C4-2B (cell line): Measurements from ENCODE around the gene RASAL1.

ENCODE experiments used
- H3K27ac ChIP-seq: fragments of 450-650 bp; 2 replicates; pipeline ENCODE4 v1.5.1; 2017
- CTCF ChIP-seq: fragments of 450-650 bp; conservative IDR thresholded peaks from 2 replicates; pipeline ENCODE4 v1.5.1; 2017; ENCODE audit warnings: mild to moderate bottlenecking
- ZFX ChIP-seq: fragments of 450-650 bp; IDR thresholded peaks from 2 replicates; pipeline ENCODE4 v1.6.1; 2017

RASAL1 gene

GRCh38 chr12:113169697-113170096 lies 34.1 kb upstream of the RASAL1 start:
- no peak for TF ChIP-seq ZFX
- TF ChIP-seq CTCF, result no peak
- no peak overlapping the region for H3K27ac ChIP-seq

GRCh38 chr12:113167868-113168267 lies 32.3 kb upstream of the RASAL1 start:
- no peak overlapping the region for H3K27ac ChIP-seq
- no peak for TF ChIP-seq ZFX
- TF ChIP-seq CTCF, result no peak

- TF ChIP-seq CTCF, result no peak
- no peak overlapping the region for H3K27ac ChIP-seq
Measured at GRCh38 chr12:113165521-113166450, 30.2 kb upstream of the RASAL1 start.

- TF ChIP-seq ZFX (no peak), CTCF (no peak)
- H3K27ac ChIP-seq, result no peak overlapping the region
Measured at GRCh38 chr12:113164014-113164413, 28.5 kb upstream of the RASAL1 start.

GRCh38 chr12:113163030-113163360 lies 27.4 kb upstream of the RASAL1 start:
- no peak overlapping the region for H3K27ac ChIP-seq
- TF ChIP-seq CTCF (no peak), ZFX (no peak)

GRCh38 chr12:113162102-113163029 lies 26.8 kb upstream of the RASAL1 start:
- H3K27ac ChIP-seq, result no peak overlapping the region
- no peak for TF ChIP-seq CTCF
- no peak for TF ChIP-seq ZFX

GRCh38 chr12:113161415-113162016 lies 26.0 kb upstream of the RASAL1 start:
- TF ChIP-seq ZFX (no peak), CTCF (no peak)
- H3K27ac ChIP-seq, result no peak overlapping the region
